Activated T-helper 1 cell treated with anti-CD3 and anti-CD28 coated beads, Interleukin-12 subunit alpha, Interleukin-12 subunit beta, Interleukin-2, Interleukin-4 antibody, amounts not matched to agents 30 ng/mL and 10 ng/mL and 1 ng/mL, durations not matched to agents 14 hours and 24 hours and 36 hours (primary cell): Measurements from ENCODE around the gene KDM3A. TPM values are rescaled to one million over a fixed set of nuclear protein-coding genes. Genes with fewer than 3 reads are reported as not detected.

ENCODE experiments used
- DNase-seq: peaks from one replicate; pipeline ENCODE4 v3.0.0; 2021; ENCODE audit warnings: low spot score
- H3K27ac Mint-ChIP-seq: one replicate; pipeline ENCODE4 v1.8.0; 2021; ENCODE audit warnings: mild to moderate bottlenecking, mixed read lengths
- H3K27me3 Mint-ChIP-seq: one replicate; pipeline ENCODE4 v1.8.0; 2022; ENCODE audit warnings: mild to moderate bottlenecking, moderate library complexity, mixed read lengths; ENCODE audit not compliant: insufficient read depth
- H3K36me3 Mint-ChIP-seq: one replicate; pipeline ENCODE4 v1.8.0; 2021; ENCODE audit warnings: low read depth, mixed read lengths
- H3K4me1 Mint-ChIP-seq: one replicate; pipeline ENCODE4 v1.8.0; 2021; ENCODE audit warnings: low read depth, mixed read lengths
- H3K4me3 Mint-ChIP-seq: one replicate; pipeline ENCODE4 v1.8.0; 2021; ENCODE audit warnings: mild to moderate bottlenecking, moderate library complexity, mixed read lengths
- H3K9me3 Mint-ChIP-seq: one replicate; pipeline ENCODE4 v1.8.0; 2021; ENCODE audit warnings: mixed read lengths
- intact Hi-C: fragments of 100-400 bp; cut with micrococcal nuclease; formaldehyde crosslinking; loops from one replicate; pipeline ENCODE4 v1.15.1; 2024
- total RNA-seq: library from RNA; stranded (reverse); gene quantifications from 2 replicates; pipeline ENCODE4 v1.2.3, GENCODE V29; 2022

The KDM3A gene
- total RNA-seq, 1 donor from 2014 or later = 61.6 TPM

DNA sequence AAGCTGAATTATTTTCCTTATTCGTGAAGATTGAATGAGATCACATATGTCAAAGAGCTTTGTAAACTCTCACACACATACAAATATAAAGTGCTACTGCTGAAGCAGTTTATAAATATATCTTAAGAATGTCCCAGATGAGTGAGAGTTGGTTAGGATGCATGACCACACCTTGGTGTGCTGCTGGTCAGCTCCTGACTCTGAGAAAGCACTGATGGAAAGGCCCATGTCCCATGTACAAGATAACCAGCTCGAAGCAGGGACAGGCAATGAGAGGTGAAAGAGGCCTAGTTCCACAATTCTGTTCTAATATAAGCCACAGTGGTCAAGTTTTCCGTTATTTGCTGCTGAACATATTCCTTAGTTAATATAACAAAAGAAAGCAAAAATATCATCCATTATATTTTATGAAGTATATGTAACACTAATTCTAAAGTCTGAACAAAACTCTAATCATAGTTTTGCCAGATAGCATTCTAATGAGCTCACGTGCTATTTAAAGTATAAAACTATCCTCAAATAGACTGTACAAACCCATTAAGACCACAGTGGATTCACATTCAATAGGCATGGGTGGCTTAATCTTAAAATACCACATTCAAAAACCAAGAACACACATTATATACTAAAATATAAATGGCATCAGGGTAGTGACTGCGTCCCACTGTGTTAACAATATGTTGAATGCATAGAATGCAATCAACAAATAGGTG, 72.9 kb downstream of the KDM3A start:
- intact Hi-C loops = no loop called here
- no peak overlapping the region for H3K4me3 Mint-ChIP-seq

GRCh38 chr2:86518481-86518880, 77.3 kb downstream of the KDM3A start:
- intact Hi-C loops = no loop called here
- Mint-ChIP-seq H3K27ac (no peak overlapping the region), H3K4me1 (no peaks in the 10 kb centered on the region), H3K27me3 (no peaks in the 10 kb centered on the region), H3K9me3 (peaks cover 12% of the 10 kb centered on the region), H3K4me3 (no peak overlapping the region), H3K36me3 (peaks cover 8% of the 10 kb centered on the region)
- DNase-seq = no peak

More for the DNA sequence above, 72.9 kb downstream of the KDM3A start:
- Mint-ChIP-seq H3K4me1 (no peaks in the 10 kb centered on the region), H3K27me3 (no peaks in the 10 kb centered on the region), H3K36me3 (peaks cover 11% of the 10 kb centered on the region), H3K9me3 (peaks cover 12% of the 10 kb centered on the region), H3K27ac (no peak overlapping the region)
- DNase-seq = no peak

- intact Hi-C loops = no loop called here
- H3K4me3 Mint-ChIP-seq = no peak overlapping the region
These were observed 78.2 kb downstream of the KDM3A start for GRCh38 chr2:86519349-86519748.

DNA sequence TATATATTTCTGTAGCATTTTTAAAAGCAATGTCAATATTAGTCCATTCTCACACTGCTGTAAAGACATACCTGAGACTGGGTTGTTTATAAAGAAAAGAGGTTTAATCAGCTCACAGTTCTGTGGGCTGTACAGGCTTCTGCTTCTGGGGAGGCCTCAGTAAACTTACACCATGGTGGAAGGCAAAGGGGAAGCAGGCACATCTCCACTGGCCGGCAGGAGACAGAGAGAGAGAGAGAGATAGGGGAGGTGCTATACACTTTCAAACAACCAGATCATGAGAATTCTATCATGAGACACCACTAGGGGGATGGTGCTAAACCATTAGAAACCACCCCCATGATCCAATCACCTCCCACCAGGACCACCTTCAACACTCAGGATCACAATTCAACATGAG, 79.0 kb downstream of the KDM3A start:
- intact Hi-C loops = no loop called here
- Mint-ChIP-seq H3K36me3 (peaks cover 10% of the 10 kb centered on the region), H3K4me1 (no peaks in the 10 kb centered on the region), H3K27me3 (no peaks in the 10 kb centered on the region), H3K27ac (no peak overlapping the region), H3K4me3 (no peak overlapping the region), H3K9me3 (peaks cover 12% of the 10 kb centered on the region)
- DNase-seq = no peak

More at GRCh38 chr2:86519349-86519748, 78.2 kb downstream of the KDM3A start:
- H3K36me3 Mint-ChIP-seq = peaks cover 10% of the 10 kb centered on the region
- no peaks in the 10 kb centered on the region for H3K4me1 Mint-ChIP-seq
- no peaks in the 10 kb centered on the region for H3K27me3 Mint-ChIP-seq
- no peak for DNase-seq
- no peak overlapping the region for H3K27ac Mint-ChIP-seq
- peaks cover 12% of the 10 kb centered on the region for H3K9me3 Mint-ChIP-seq

- no peak for DNase-seq
- intact Hi-C loops = no loop called here
- Mint-ChIP-seq H3K4me3 (no peak overlapping the region), H3K27me3 (no peaks in the 10 kb centered on the region), H3K4me1 (no peaks in the 10 kb centered on the region), H3K27ac (no peak overlapping the region), H3K9me3 (peaks cover 3% of the 10 kb centered on the region), H3K36me3 (peaks cover 19% of the 10 kb centered on the region)
These were observed 80.8 kb downstream of the KDM3A start for GRCh38 chr2:86521922-86522321.

DNA sequence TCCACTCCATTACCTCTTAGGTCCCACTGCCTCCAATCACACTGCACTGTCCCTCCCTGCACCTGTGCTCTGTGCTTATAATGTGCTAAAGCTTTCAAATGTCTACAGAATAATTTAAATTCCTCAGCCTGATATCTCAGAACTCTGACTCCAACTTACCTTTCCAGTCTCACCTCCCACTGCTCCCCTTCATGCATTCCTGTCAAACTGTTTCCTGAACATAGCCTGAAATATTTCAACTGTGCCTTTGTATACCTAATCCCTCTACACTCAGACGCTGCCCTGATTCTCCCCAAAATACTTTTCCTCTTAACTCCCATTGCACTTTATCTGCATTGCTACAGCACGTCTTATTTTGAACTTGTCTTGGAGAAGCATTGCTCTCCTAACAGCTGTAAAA, 81.5 kb downstream of the KDM3A start:
- DNase-seq = no peak
- intact Hi-C loops = no loop called here
- no peaks in the 10 kb centered on the region for H3K27me3 Mint-ChIP-seq
- peaks cover 3% of the 10 kb centered on the region for H3K9me3 Mint-ChIP-seq
- H3K4me1 Mint-ChIP-seq = no peaks in the 10 kb centered on the region
- no peak overlapping the region for H3K4me3 Mint-ChIP-seq
- H3K36me3 Mint-ChIP-seq = peaks cover 19% of the 10 kb centered on the region
- H3K27ac Mint-ChIP-seq = no peak overlapping the region

DNA sequence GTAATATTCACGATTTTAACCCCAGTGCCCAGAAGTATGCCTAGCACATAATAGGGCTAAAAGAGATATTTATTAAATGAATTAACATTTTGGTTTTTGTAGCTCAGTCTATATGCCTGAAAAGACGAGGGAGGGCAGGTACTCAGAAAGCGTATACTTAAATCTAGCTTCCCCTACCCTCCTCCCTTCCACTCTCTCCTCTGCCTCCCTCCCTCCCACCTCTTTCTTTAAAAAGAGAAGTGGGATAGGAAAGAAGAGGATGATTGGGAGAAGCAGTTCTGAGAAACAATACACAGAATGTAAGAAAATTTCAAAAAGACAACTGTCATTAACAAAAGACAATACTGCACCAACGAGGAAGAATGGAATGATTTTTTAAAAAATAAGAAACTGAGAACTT, 82.3 kb downstream of the KDM3A start:
- H3K9me3 Mint-ChIP-seq = no peaks in the 10 kb centered on the region
- no peak overlapping the region for H3K27ac Mint-ChIP-seq
- peaks cover 19% of the 10 kb centered on the region for H3K36me3 Mint-ChIP-seq
- no peak for DNase-seq
- no peaks in the 10 kb centered on the region for H3K4me1 Mint-ChIP-seq
- intact Hi-C loops = no loop called here
- no peak overlapping the region for H3K4me3 Mint-ChIP-seq
- H3K27me3 Mint-ChIP-seq = no peaks in the 10 kb centered on the region

DNA sequence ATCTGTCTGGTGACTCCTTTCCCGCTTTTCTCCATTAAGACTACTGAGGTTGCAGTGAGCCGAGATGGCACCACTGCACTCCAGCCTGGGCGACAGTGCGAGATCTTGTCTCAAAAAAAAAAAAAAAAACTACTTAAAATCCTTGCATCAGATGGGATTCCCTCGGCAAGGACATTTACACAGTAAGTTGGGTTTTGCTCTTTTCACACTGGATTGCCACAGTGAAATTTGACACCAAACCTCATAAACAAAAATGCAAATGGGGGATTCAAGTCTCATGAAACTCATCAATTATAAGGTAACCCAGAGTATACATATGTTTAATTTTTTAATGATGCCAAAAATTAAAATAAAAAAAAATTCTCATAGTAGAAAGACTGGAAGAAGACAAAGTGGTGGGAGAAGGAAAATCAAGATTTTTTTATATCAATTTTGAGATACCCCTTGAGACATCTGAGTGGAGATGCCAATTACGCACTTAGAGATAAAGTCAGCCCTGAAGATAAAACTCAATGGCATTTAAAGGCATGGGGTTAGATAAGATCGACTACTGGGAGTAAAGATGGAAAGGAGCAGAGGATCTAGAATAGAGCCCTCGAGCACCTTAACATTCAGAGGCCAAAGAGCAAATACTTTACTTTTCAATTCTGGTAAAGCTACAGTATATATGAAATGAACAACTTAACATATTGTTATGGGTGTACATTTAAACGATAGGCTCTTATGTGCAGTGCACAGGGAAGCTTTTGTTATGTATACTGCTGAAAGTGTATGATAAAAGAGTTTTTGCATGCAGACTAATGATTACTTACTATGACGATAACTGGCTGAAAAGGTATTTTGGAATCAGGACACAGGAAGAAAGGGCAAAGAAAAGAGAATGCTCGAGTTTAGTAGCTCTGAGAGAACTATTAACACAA, 84.5 kb downstream of the KDM3A start:
- Mint-ChIP-seq H3K4me3 (no peak overlapping the region), H3K36me3 (peaks cover 16% of the 10 kb centered on the region), H3K9me3 (no peaks in the 10 kb centered on the region), H3K4me1 (no peaks in the 10 kb centered on the region), H3K27ac (no peak overlapping the region), H3K27me3 (no peaks in the 10 kb centered on the region)
- intact Hi-C loops = no loop called here
- DNase-seq = no peak

DNA sequence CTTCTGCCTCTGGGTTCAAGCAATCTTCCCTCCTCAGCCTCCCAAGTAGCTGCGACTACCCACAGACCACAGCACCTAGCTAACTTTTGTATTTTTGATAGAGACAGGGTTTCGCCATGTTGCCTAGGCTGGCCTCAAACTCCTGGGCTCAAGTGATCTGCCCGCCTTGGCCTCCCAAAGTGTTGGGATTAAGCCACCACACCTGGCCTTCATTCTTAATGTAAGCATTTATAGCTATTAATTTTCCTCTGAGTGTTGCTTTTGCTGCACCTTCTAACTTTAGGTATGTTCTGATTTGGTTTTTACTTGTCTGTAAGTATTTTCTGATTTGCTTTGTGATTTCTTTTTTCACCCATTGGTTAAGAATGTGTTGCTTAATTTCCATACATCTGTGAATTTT, 92.4 kb downstream of the KDM3A start:
- Mint-ChIP-seq H3K27ac (no peak overlapping the region), H3K27me3 (no peaks in the 10 kb centered on the region), H3K36me3 (peaks cover 19% of the 10 kb centered on the region), H3K9me3 (peaks cover 36% of the 10 kb centered on the region), H3K4me1 (no peaks in the 10 kb centered on the region), H3K4me3 (no peak overlapping the region)
- intact Hi-C loops = no loop called here
- DNase-seq = no peak

- DNase-seq = no peak
- Mint-ChIP-seq H3K36me3 (peaks cover 23% of the 10 kb centered on the region), H3K9me3 (peaks cover 23% of the 10 kb centered on the region), H3K27me3 (no peaks in the 10 kb centered on the region), H3K4me1 (no peaks in the 10 kb centered on the region), H3K4me3 (no peak overlapping the region), H3K27ac (no peak overlapping the region)
- intact Hi-C loops = no loop called here
These were observed 100.2 kb downstream of the KDM3A start for GRCh38 chr2:86541334-86541733.

Other genes starting within 250 kb of the KDM3A start
- gene IMMT, start 245.9 kb upstream of the KDM3A start, total RNA-seq = 164 and 166 TPM in 2 replicates
- gene MRPL35, start 241.9 kb upstream of the KDM3A start, total RNA-seq = 63.1 and 63.8 TPM in 2 replicates
- 0.26 and 0.81 TPM in 2 replicates for gene REEP1, start 103.7 kb upstream of the KDM3A start, total RNA-seq
- gene CHMP3, start 122.1 kb downstream of the KDM3A start, total RNA-seq = 27.7 and 27.9 TPM in 2 replicates
- gene RNF103, start 182.5 kb downstream of the KDM3A start, total RNA-seq = 13.6 and 14.3 TPM in 2 replicates